Activated CD8-positive, alpha-beta memory T cell treated with anti-CD3 and anti-CD28 coated beads, Interleukin-2, amount 50 U/mL, for 1 hour (primary cell): ENCODE data around the gene ADPRH.

Source experiments
- DNase-seq: peaks from one replicate; pipeline ENCODE4 v3.0.0-alpha.2; 2020; ENCODE audit errors: extremely low read depth

Gene ADPRH

GRCh38 chr3:119597548-119598288, 18.4 kb downstream of the ADPRH start, which contains the start of gene PLA1A:
Gene PLA1A, plus strand, starts transcription at chr3:119597885. Its CDS starts 29 bp downstream, at chr3:119597914.
- no peak for DNase-seq

DNA sequence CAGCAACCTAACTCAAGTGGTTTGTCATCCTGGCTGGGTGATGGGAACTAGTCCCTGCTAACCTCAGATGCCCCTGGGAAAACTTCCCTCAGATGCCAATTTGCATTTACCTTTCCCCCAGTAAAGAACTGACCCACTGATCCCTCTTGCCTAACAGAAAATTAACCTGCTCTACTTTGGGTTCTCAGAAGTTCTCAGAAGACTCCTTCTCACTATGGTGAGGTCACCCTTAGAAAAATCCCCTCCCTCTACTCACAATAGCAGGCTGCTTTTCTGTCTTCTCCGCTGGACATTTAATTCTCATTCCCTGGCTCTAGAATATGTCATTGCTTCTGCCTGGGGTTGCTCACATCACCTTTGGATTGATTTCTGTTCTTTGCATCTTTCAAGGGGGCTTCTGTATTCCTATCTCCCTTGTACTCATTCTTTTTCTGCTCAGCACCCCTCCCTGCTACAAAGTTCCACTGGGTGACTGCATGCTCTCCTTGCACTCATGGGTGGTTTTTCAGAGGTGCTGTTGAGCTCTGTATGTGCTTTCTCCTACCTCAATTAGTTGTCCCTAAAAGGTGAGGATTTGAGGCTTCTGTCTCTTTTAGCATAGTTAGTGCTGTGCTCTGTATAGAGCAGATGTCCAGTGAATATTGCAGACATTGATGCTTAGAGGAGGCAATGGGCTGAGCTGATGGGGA, 19.3 kb downstream of the ADPRH start:
- DNase-seq = no peak

DNA sequence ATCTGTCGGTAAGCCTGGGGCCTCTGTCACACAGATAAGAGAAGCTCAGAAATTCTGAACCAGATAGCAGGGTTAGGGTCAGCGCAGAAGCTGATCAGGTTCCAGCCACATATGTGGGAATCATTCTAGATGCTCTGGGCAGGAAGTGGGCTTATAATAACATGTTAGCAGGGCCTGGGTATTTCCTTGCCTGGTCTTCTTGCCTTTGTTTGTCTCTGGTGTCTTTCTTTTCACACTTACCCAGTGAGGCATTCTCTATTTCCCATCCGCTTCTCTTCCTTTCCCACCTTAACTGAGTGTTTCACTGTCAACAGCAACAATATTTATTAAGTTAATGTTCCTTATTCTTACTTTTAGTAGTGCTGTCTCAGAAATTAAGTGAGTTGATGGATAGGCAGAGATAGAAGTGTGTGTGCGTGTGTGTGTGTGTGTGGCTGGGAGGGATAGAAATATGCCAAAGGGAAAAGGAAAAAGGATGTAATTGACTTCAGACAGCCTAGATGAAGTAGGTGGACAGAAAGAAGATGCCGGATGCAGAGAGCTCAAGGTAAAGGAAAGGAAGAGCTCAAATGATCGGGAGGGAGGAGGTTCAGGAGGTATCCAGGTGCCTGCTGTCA, 20.4 kb downstream of the ADPRH start:
- DNase-seq = no peak

- DNase-seq = no peak
Observed at GRCh38 chr3:119600732-119601131, 21.4 kb downstream of the ADPRH start.

DNA sequence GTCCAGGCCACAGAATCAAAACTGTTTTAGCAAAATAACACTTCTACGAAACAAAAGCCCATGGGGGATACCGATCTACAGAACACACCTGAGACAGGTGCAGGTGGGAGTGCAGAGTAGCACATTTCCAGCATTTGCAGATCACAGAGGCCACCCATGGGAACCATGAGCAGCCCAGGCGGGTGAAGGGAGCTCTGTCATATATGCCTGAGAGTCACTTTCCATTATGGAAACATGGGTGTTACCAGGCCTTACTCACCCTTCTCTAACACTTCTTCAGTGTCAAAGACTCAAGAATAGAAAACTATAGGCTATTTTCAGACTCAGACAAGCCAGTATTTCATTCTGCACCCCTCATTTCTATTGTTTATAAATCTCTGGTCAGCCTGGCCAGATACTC, 21.9 kb downstream of the ADPRH start:
- no peak for DNase-seq

- DNase-seq = no peak
Observed at GRCh38 chr3:119602676-119603075, 23.4 kb downstream of the ADPRH start.

DNA sequence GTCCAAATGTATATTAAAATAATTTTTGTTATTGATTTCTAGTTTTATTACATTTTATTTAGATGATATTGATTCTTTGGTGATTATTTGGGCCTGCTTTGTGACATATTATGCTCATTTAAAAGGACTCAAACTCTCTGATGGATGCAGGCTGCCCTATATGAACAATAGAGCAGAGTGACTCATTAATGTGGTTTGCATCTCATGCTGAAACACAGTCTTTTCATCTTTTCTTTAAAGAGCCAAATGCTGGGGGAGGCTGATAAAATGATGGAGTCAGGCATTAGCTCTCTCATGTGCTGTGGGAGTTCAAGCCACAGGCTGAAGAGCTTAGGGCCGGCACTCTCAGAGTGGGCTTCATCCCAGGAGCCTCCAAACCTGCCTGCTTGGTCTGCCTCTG, 25.6 kb downstream of the ADPRH start:
- DNase-seq = no peak

- DNase-seq = no peak
Observed at GRCh38 chr3:119608405-119609000, 29.2 kb downstream of the ADPRH start.

GRCh38 chr3:119609301-119609700, 30.0 kb downstream of the ADPRH start:
- no peak for DNase-seq

GRCh38 chr3:119611664-119612063, 32.4 kb downstream of the ADPRH start:
- DNase-seq = no peak

- no peak for DNase-seq
Observed at GRCh38 chr3:119613201-119613600, 33.9 kb downstream of the ADPRH start.

- no peak for DNase-seq
Observed at GRCh38 chr3:119613872-119614271, 34.6 kb downstream of the ADPRH start.

GRCh38 chr3:119616056-119616455, 36.8 kb downstream of the ADPRH start:
- DNase-seq = no peak

- DNase-seq = no peak
Observed at GRCh38 chr3:119619094-119619493, 39.8 kb downstream of the ADPRH start.

DNA sequence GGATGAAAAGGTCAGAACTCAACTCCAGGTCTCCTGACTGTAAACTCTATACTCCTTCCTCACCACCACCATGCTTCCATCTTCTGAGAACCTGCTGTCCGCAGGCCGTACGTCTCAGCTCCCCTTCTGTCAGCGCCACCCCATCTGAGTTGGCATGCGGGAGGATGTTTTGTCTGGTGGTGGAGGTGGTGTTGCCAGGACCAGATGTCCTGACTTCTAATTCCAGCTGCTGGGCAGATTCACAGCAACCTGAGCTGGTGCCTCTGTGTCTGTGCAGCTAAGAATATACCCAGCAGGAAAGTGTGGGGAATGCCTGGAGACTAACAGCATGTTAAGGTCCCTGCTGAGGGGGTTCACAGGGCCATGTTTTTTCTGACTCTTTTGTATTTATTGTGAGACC, 41.6 kb downstream of the ADPRH start:
- DNase-seq = no peak

DNA sequence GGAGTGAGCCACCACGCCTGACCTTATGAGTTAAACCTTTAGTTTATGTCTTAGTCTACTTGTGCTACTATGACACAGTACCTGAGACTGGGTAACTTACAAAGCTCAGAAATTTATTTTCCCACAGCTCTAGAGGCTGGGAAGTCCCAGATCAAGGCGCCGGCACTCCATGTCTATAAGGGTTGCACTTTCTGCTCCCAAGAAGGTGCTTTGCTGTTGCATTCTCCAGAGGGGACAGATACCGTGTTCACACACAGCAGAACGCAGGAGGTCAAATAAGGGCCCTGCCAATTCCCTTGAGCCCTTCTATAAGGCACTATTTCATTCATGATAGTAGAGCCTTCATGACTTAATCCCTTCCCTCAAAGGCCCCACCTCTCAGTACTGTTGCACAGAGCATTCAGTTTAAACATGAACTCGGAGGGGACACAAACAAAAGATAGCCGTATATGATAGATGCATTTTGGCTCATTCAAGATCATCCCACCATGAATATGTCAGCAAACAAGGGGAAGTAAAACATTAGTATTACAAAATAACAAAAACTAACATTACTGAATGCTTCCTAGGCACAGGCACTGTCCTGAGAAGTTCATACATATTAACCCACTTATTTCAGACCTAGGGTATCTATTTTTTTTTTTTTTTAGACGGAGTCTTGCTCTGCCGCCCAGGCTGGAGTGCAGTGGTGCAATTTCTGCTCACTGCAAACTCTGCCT, 44.9 kb downstream of the ADPRH start:
- DNase-seq = no peak

DNA sequence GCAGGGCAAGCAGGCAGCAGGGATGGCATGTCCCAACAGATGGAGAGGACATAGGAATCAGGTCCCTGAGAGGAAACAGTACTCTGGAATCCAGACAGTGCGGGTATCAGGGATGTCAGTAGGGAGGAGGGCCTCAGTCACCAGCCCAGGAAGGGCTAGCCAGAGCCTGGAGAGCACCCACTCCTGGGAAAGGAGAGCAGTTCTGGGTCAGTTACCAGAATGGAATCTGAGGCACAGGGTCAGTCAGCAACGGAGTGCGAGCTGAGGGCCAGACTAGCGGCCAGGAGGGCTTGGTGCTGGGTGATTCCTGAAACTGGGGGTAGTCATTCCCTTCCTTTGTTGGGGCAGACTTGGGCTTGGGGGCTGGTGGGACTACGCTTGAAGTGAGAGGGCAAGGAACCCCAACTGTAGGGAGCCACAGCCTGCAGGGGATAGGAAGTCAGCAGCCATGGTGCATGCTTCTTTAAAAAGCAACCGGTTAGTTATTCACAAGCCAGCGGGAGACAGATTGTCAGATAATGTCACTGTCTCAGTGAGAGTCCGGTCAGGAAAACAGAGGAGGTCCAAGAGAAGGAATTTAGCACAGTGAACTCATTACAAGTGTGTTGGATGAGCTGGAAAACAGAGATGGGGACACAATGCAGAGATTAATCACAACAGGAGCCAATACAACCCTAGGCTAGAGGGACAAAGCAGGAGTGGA, 46.3 kb downstream of the ADPRH start:
- no peak for DNase-seq

DNA sequence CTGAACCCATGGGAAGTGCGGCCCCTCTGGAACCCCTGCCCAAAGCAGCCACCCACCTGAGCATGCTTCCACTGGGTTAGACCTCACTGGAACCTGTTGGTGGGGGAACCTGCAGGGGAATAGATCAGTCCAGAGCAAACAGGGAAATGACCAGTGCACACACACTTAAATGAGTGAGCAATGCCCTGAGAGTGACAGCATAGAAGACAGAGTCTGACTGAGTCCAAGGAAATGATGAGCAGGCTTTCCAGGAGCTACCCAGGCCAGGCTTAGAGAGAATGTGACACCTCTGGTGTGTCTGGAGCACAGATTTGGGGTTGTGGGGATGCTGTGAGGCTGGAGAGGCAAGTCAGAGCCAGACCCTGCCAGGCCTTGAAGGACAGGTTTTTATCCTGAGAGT, 46.9 kb downstream of the ADPRH start:
- DNase-seq = no peak

GRCh38 chr3:119627461-119627860, 48.2 kb downstream of the ADPRH start:
- no peak for DNase-seq

GRCh38 chr3:119628390-119628789, 49.1 kb downstream of the ADPRH start:
- no peak for DNase-seq

DNA sequence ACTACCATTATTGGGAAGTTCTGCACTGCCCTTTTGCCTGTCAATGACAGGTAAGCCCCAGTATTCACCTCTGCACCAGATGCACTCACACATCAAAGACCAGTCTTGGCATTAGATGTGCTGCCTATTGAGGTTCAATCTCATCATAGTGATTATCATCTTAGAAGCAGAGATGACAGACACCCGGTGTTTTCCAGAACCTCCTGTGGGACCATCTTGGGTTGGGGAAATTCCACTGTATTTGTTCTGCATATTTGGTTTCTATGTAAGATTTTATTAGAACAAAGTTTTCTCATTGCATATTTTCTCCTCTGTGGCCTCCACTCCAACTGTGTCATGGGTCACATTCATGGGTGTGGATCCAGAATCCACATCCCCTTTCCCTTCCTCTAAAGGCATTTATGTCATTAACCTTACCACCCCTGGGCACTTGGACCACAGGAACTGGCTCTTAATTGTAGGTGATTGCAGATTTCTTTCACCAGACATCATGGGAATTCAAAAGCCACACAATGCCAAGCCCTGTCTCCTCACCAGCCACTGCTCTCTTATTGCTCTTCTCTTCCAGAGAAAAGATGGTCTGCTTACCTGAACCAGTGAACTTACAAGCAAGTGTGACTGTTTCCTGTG, 49.6 kb downstream of the ADPRH start:
- no peak for DNase-seq
